Measurements from ENCODE around the gene IQSEC3.
"Not testable (repeated sequence)": the region's sequence is repeated elsewhere in the genome, so short reads cannot be mapped to it uniquely, and the experiment has no call there.

Gene IQSEC3

GRCh38 chr12:66428-66781 lies at the start of gene IQSEC3:
IQSEC3 (plus strand) TSS chr12:66767; CDS start chr12:66883, 116 bp downstream.
- not testable (repeated sequence) for DNase-seq (ENCODE audit: low read depth in 2 of 2)

GRCh38 chr12:17370-18340 lies 48.9 kb upstream of the IQSEC3 start:
- DNase-seq (ENCODE audit: low read depth in 2 of 2): not testable (repeated sequence)

GRCh38 chr12:18821-19567 lies 47.6 kb upstream of the IQSEC3 start:
- not testable (repeated sequence) for DNase-seq (ENCODE audit: low read depth in 2 of 2)

GRCh38 chr12:19906-20305 lies 46.7 kb upstream of the IQSEC3 start:
- DNase-seq (ENCODE audit: low read depth in 2 of 2): not testable (repeated sequence)

- no peak for DNase-seq (ENCODE audit: low read depth in 2 of 2)
Measured at GRCh38 chr12:20757-21156, 45.8 kb upstream of the IQSEC3 start.

GRCh38 chr12:21301-22189 lies 45.0 kb upstream of the IQSEC3 start:
- no peak for DNase-seq (ENCODE audit: low read depth in 2 of 2)

- no peak for DNase-seq (ENCODE audit: low read depth in 2 of 2)
Measured at GRCh38 chr12:22190-22529, 44.4 kb upstream of the IQSEC3 start.

- DNase-seq (ENCODE audit: low read depth in 2 of 2): no peak
Measured at GRCh38 chr12:22530-23201, 43.9 kb upstream of the IQSEC3 start.

GRCh38 chr12:27904-28303 lies 38.7 kb upstream of the IQSEC3 start:
- DNase-seq (ENCODE audit: low read depth in 2 of 2): not testable (repeated sequence)

- DNase-seq (ENCODE audit: low read depth in 2 of 2): not testable (repeated sequence)
Measured at GRCh38 chr12:38775-39174, 27.8 kb upstream of the IQSEC3 start.

- DNase-seq (ENCODE audit: low read depth in 2 of 2): not testable (repeated sequence)
Measured at GRCh38 chr12:39555-40265, 26.9 kb upstream of the IQSEC3 start.

- DNase-seq (ENCODE audit: low read depth in 2 of 2): not testable (repeated sequence)
Measured at GRCh38 chr12:44352-44751, 22.2 kb upstream of the IQSEC3 start.

- not testable (repeated sequence) for DNase-seq (ENCODE audit: low read depth in 2 of 2)
Measured at GRCh38 chr12:45235-45990, 21.2 kb upstream of the IQSEC3 start.

- DNase-seq (ENCODE audit: low read depth in 2 of 2): not testable (repeated sequence)
Measured at GRCh38 chr12:45991-46358, 20.6 kb upstream of the IQSEC3 start.

- not testable (repeated sequence) for DNase-seq (ENCODE audit: low read depth in 2 of 2)
Measured at GRCh38 chr12:46542-46941, 20.0 kb upstream of the IQSEC3 start.

- not testable (repeated sequence) for DNase-seq (ENCODE audit: low read depth in 2 of 2)
Measured at GRCh38 chr12:47699-48226, 18.8 kb upstream of the IQSEC3 start.

- DNase-seq (ENCODE audit: low read depth in 2 of 2): not testable (repeated sequence)
Measured at GRCh38 chr12:49149-49548, 17.4 kb upstream of the IQSEC3 start.

GRCh38 chr12:51087-51486 lies 15.5 kb upstream of the IQSEC3 start:
- DNase-seq (ENCODE audit: low read depth in 2 of 2): not testable (repeated sequence)

- DNase-seq (ENCODE audit: low read depth in 2 of 2): not testable (repeated sequence)
Measured at GRCh38 chr12:51962-52361, 14.6 kb upstream of the IQSEC3 start.
